HTERT RPE-1 (cell line): ENCODE results near the gene ICE1.
"Not testable (repeated sequence)": the region's sequence is repeated elsewhere in the genome, so short reads cannot be mapped to it uniquely, and the experiment has no call there.

ENCODE experiments used
- in situ Hi-C: fragments of 300-500 bp; cut with MboI; formaldehyde crosslinking; loops from 4 replicates; pipeline ENCODE4 v1.14.3; 2020; ENCODE audit warnings: low sequenced_read_pairs

ICE1 gene

DNA sequence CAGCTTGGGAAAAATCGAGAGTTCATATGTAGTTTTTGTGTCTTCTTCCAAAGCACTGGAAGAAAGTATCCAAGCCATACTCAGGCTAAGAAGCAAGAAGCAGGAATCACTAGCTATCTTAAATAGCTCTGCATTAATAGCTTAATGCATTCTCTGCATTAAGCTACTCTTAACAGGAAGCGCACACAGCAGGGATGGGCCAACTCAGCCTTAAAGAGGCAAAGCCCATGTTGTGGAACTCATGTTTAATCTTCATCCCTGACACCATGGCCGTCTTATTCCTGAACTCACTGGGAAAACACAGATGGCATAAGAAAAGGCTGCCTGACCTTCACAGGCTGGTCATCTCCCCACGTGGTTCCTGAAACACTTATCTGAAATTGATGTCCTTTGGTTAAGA lies 18.7 kb upstream of the ICE1 start:
- in situ Hi-C loops, result no loop called here

DNA sequence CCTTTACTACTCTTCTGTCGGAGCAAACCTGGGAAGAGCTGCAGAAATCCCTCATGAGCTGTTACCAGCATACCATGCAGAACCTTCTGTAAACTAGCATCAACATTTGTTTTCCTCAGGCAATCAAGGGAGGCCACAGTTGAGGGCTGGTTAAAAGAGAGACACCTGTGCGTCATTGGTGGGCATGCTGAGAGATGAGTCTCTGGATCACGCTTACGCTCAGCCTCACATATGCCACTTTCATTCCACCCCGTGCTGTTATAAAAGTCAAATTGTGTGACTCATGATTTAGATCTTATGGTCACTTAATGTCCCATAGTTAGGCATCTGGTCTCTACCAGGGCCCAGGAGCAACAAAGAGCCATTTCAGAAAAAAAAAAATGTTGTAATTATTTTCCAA lies 18.1 kb upstream of the ICE1 start:
- in situ Hi-C loops, result no loop called here

DNA sequence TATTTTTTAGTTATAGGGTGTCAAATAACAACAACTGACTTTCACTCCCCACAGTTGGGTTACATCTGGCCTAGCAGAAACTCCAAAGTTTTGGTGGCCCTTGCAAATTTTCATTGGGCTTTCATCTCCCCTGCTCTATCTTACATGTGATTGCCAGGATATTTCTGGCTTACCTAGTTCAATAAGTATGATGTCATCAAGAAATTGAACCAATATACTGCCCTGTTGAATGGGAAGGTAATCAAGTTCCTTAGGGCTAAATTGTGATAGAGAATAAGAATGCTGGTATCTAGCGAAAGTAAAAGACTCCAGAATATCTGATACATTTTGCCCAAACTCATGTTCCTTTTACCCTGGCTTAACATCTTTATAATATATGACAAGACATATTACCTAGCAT lies 17.0 kb upstream of the ICE1 start:
- in situ Hi-C loops, result no loop called here

DNA sequence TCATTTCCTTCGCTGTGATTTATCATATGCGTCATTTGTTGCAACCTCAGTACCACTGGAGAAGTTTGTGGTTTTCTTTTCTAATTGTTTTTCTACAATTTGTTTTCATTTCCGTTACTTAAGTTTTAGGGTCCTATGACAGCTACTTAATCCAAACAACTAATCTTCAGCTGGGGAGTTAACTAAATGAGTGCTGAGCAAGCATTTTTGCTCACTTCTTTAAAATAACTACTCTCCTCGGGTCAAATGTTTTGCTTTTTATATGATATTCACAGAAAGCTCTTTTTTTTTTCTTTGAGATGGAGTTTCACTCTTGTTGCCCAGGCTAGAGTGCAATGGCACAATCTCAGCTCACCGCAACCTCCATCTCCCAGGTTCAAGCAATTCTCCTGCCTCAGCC lies 14.6 kb upstream of the ICE1 start:
- in situ Hi-C loops, result no loop called here

DNA sequence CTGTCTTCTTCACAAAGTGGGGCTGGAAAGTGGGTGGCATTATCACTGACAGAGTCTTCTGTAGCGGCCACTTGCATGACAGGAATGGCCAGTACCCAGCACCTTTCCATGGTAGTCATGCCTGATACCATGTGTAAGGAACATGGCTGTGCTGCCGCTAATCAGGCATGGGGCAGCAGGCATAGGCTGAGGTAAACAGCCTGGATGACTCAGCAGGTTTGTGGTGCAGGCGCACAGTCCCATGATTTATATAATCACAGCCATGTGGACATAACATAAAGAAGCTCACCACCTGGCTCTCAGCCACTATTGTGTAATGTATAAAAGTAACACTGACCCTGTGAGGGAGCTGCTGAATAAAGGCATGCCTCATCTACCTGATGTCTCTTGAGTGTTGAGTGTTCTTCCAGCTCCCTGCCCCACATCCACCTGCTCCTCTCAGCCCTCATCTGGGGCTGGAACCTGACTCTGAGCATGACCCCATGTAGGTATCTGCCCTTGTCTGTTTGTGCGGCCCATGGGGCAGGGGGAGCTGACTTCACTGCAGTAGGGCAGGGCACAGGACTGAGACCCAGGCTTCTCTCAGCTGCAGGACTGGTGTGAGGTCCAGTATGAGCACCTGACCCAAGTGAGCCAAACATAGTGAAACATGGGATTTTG lies 13.2 kb upstream of the ICE1 start:
- in situ Hi-C loops, result no loop called here

DNA sequence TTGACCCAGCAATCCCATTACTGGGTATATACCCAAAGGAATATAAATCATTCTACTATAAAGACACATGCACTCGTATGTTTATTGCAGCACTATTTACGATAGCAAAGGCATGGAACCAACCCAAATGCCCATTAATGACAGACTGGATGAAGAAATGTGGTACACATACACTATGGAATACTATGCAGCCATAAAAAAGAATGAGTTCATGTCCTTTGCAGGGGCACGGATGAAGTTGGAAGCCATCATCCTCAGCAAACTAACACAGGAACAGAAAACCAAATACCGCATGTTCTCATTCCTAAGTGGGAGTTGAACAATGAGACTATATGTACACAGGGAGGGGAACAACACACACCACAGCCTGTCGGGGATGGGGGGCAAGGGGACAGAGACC lies 8.6 kb upstream of the ICE1 start:
- in situ Hi-C loops, result not testable (repeated sequence)

DNA sequence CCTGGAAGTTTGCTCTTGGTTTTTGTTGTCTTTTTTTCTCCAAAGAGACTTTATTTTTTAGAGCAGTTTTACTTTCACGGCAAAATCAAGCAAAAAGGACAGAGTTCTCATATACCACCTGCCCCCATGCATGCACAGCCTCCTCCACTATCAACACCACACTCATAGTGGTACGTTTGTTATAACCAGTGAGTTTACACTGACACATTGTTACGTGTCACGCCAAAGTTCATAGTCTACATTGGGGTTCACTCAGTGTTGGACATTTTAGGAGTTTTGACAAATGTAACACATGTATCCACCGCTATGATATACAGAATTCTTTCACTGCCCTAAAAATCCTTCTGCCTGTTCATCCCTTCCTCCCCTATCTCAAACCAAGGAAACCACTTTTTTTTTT lies 7.5 kb upstream of the ICE1 start:
- in situ Hi-C loops, result no loop called here

DNA sequence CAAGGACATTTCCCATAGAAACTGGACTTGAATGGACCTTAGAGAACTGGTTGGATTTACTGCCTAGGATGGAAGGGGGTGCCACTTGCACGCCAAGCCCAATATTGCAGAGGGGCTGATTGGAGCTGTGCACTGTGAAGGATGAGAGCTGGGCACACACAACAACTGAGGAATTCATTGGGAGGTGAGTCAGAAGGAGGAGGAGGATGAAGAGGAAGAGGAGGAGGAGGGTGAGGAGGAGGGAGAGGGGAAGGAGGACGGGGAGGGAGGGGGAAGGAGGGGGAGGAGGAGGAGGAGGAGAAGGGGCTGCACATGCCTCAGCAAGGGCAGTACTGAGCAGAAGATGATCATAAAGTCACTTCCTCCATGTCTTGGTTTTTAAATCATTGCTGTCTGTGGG lies 5.7 kb upstream of the ICE1 start:
- in situ Hi-C loops, result no loop called here

DNA sequence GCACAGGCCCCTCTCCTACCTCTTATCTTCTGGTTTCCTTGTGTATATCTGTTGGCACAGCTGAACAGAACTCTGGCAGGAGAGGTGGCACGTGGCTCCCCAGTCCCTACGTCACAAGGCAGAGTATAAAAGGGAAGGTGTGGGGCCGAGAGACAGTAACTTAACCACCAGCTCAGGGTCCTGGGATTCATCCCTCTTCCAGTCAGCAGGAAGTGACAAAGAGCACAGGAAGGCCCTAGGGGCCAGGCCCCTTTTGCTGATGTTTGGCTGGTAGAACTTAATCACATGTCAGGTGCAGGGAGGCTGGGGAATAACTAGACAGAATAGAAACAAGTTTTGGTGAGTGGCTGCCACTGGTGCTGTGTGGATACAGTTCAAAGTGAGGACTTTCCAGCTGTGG lies 4.5 kb upstream of the ICE1 start:
- in situ Hi-C loops, result no loop called here

DNA sequence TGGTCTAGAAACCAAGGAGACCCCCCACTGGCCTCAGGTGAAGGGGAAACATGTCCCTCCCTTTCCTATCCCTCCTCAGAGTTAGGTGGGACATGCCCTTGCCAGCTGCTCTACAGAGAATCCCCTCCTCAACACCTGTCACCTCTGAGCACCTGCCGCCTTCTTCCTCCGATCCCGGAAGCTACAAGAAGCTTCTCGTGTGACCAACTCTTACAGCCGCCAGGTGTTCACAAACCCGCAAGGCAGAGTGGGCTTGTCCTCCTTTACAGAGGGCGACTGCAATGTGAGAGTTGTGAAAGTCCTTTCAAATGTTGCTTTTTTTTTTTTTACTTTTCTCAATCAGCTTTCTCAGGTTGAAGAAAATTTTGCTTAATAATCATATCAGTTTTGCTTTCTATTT lies 3.7 kb upstream of the ICE1 start:
- in situ Hi-C loops, result no loop called here

DNA sequence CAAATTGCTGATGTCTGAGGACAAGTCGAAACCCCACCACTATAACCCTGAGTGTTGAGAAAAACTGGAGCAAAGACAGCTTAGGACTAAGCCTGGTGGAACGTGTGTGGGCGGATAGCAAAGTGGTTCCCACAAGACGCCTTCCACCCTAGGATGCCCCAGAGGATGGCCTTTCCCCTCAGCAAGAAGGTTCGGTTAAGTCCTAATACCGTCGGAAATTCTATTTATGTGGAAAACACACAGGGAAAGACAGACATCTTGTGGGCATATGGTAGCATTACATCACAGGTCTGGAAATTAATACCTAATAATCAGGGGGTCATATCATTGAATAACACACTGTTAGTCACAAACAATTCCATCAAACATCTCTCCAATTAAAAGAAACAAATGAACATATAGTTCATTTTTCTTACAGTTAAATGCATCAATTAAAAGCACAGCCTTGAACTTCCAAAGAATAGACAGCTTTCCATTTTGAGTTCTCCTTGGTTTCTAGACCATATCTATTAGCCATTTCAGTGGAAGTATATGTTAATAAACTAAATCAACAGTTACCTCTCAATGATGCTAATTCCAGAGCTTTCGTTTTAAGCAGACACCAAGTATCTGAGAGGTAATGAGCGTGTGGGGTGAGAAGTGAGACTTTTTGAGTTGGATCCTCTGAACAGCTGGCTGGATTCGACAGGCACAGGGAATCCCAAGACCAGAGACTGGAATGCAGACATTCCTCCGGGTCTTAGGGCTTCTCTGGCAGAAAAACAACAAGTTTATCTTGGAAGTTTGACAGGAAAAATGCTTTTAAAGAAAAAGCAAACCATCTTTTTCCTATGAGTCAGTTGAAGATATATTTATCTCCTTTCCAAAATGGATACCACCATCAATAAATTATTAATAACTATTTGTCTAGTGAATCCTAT lies 2.9 kb upstream of the ICE1 start:
- in situ Hi-C loops, result no loop called here

DNA sequence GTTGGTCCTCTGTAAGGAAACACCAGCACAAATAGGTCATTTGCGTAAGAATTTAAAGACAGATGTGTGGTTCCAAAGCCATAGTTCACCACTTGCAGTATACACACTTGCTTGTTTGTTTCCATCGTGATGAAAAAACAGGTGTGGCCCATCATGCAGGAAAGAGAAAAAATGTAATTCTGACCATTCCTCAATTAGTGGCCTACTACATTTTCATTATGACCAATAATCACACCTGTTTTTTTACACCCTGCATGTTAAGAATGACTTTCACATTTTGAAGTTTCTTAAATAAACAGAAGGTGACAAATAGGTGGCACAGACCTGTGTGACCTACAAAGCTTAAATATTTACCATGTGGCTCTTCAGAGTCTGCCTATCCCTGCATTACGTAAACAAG lies 2.2 kb upstream of the ICE1 start:
- in situ Hi-C loops, result no loop called here

DNA sequence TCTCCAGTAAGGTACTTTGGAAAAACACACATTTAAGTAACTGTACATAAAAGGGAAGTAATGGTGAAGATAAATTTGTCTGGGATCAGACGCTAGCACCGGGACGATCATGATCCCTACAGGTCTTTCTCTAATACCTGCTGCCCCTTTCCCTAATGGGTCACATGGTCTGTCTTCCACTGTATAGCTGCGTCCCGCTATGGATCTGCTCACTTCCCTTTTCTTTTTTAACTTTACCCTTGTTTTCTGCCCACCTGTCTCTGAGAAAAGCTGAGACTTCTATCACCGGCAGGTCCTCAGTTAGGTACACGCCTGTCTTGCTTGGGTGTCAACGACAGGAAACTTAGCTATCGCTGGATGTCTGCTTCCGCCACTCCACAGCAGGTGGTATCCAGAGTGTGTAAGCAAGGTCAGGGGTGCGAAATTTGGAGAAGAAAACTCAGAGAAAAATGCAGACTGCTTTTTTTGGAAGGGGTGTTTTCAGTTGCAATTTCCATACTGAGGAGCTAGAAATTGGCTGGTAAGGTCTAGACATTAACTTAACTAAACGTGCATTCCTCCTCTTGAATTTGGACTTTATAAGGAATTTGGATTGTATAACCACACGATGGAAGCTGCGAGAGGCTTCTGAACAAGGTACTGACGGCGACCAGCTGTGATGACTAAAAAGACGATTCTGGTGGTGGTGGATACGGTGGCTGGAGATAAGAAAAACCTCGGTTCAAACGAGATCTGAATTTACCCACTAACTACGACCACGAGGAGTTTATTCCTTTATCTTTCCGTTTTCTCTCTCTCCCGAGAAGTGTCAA lies 1.1 kb upstream of the ICE1 start:
- in situ Hi-C loops, result no loop called here

DNA sequence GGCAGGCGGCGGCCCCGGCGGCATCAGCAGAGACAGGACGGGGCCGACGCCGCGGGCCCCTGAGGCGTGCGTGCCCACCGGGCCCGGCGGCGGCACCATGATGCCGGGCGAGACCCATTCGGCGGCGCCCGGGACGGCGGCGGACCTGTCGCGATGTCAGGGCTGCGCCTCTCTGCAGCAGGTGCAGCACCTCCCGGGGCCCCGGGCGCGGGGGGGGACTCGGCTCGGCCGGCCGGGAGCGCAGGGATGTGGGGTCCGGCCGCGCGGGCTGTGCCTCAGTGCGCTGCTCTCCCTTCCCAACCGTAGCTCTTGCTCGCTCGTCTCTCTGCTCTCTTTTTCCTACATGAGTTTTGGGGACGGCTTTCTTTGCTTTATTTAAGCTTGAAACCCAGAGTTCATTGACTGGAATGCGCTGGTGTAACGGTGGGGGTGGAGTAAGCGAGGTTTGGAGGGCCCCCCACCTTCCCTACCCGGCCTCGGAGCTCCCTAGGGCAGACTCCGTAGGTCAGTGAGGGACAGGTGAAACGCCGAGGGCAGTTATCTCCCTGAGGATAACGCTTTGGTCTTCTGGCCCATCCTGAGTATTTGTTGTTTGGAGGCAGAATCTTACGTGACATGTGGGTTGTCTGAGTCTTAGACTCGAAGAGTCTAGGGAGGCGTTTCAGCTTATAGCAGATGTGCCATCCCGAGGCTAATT lies 490 bp downstream of the ICE1 start:
- in situ Hi-C loops, result no loop called here

DNA sequence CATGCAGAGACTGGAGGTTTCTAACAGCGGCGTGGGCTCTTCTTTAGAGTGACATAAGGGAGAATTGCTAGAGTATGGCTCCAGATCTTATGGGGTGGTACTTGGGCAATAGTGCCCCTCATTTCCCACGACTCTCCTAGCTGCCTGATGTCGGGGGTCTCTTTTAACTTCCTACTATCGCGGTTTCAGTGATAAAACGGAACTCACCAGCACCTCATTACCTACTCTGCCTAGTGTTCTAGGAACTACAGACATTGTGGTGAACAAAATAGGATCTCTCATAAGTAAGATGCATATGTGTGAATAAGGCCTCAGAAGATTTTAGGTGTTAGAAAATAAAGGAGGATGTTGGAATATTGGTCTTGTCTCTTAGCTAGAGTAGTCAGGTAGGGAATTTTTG lies 1.1 kb downstream of the ICE1 start:
- in situ Hi-C loops, result no loop called here

DNA sequence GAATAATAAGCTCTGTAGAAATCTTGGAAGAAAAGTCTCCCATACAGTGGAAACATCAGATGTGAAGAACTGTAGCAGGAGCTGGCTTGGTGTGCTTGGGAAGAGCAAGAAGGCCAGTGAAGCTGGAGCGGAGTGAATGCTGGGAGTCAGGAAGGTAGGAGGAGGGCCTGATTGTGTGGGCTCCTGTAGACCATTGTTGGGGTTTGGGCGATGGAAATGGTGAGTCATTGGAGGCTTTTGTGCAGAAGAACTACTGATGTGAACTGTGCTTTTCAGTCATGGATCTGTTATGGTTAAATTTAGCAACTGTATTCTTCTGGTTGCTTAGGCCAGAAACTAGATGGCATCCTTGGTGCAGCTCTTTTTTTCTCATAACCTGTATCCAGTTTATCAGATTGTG lies 2.3 kb downstream of the ICE1 start:
- in situ Hi-C loops, result no loop called here

DNA sequence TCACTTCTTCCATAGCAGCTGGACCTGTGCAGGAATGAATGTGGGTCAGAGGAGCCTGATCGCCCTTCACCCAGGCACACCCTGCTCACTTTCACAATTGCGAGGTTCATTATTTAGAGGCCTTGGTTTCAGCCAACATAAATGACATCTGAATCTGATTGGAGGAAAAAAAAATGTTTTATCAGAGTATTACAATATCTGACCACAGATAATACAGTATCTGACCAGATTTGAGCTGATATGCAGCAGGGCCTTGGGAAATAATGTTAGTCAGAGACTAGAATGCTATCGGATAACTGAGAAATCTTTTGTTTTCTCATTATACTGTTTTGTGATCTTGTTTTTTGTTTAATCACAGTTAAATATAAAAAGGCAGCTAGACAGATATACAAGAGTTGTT lies 7.7 kb downstream of the ICE1 start:
- in situ Hi-C loops, result no loop called here

DNA sequence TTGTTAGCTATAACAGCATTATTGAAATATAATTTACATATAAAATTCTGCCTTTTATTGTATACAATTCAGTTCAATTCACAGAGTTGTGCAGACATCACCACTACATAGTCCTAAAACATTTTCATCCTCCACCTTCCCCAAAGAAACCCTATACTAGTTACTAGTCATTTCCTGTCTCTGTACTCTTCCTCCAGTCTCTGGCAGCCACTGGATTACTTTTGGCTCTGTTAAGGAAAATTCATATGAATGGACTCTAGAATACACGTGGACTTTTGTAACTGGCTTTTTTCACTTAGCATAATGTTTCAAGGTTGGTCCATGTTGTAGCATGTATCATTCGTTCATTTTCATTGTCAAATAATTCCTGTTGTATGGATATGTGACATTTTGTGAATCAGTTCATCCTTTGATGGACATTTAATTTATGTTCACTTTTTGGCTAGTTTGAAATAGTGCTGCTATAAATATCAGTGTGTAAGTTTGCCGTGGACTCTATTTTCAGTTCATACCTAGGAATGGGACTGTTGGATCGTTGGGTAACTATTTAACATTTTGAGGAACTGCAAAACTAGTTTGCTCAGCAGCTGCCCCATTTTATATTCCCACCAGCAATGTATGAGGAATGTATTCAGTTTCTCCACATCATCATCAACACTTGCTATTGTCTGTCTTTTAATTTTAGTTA lies 9.7 kb downstream of the ICE1 start:
- in situ Hi-C loops, result no loop called here

DNA sequence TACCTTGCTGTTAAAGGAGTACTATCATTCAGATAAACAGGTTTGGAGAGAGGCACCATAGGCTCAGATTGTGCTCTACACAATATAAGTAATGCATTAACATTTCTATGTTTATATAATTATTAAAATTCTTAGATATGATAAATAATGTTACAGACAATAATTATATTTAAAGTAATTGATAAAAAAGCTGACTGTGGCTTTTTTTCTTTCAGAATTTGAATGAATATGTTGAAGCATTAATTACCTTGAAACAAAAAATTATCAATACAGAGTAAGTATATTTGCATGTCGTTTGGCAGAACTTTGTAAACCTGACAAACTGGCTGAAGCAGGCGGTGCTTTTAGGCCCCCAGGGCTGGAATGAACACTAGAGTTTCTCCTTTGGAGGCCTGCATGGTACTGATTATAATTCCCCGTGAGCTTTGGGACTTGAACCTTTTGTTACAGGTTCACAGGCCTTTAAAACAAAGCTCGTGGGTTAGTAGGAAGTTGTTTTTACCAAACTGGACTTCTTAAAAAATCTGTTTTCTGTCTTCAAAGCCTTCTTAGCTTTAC lies 13.8 kb downstream of the ICE1 start:
- in situ Hi-C loops, result no loop called here
